Spinal cord (tissue), 10 donors: Measurements from ENCODE around the gene BCAT1. TPM values are rescaled to one million over a fixed set of nuclear protein-coding genes. Genes with fewer than 3 reads are reported as not detected.

ENCODE experiments used
- DNase-seq, 6 donors: peaks; one replicate each; pipeline versions ENCODE4 v3.0.0 to v3.0.0-alpha.2; 2013 to 2015; ENCODE audit warnings: low spot score in 6 of 6, low read depth in 4 of 6
- H3K27ac ChIP-seq: one replicate; pipeline ENCODE4 v1.5.1; 2013; ENCODE audit warnings: low read depth, low read length, control low read depth
- H3K27me3 ChIP-seq: one replicate; pipeline ENCODE4 v1.6.1; 2013; ENCODE audit warnings: low read length; ENCODE audit not compliant: control insufficient read depth, insufficient read depth
- H3K36me3 ChIP-seq: one replicate; pipeline ENCODE4 v1.6.1; 2013; ENCODE audit warnings: low read length; ENCODE audit not compliant: control insufficient read depth, insufficient read depth
- H3K4me1 ChIP-seq: one replicate; pipeline ENCODE4 v1.6.1; 2013; ENCODE audit warnings: low read length; ENCODE audit not compliant: control insufficient read depth, insufficient read depth
- H3K4me3 ChIP-seq: one replicate; pipeline ENCODE4 v1.5.1; 2013; ENCODE audit warnings: low read depth, low read length, control low read depth
- H3K9me3 ChIP-seq: one replicate; pipeline ENCODE4 v1.6.1; 2013; ENCODE audit warnings: low read length; ENCODE audit not compliant: control insufficient read depth, insufficient read depth
- WGBS: methylation state at CpG from one replicate; pipeline ENCODE4 v1.1.5; 2013; ENCODE audit warnings: missing lambda C conversion rate; ENCODE audit not compliant: insufficient coverage; 5-methylcytosine and 5-hydroxymethylcytosine counted together
- polyA plus RNA-seq, 2 donors: library from polyadenylated mRNA; unstranded; fragments of 120-200 nt; gene quantifications; one replicate each; pipeline ENCODE4 v1.2.1, GENCODE V29; 2013; ENCODE audit not compliant: insufficient read length in 2 of 2
- total RNA-seq, 2 donors: library from RNA; depleted of rRNA in 1 of 2; stranded (reverse); fragments of 120-200 nt in 1 of 2; fragments of >200 nt in 1 of 2; gene quantifications; one replicate each; pipeline versions ENCODE4 v1.2.3 to v1.2.4, GENCODE V29; 2013 to 2014
- donor health status: healthy.

Gene BCAT1
- total and polyA plus RNA-seq, 4 donors: 15.6 to 51.6 (median 29.1) TPM

- Histone ChIP-seq H3K4me1 (no peaks in the 10 kb centered on the region), H3K27me3 (no peaks in the 10 kb centered on the region), H3K27ac (no peak overlapping the region), H3K4me3 (no peak overlapping the region), H3K36me3 (no peaks in the 10 kb centered on the region), H3K9me3 (no peaks in the 10 kb centered on the region)
- no CpG with 5 or more reads among the region's 1 CpG for WGBS
- no peak for DNase-seq
Measured at GRCh38 chr12:24982250-24982649, 33.3 kb upstream of the BCAT1 start.

DNA sequence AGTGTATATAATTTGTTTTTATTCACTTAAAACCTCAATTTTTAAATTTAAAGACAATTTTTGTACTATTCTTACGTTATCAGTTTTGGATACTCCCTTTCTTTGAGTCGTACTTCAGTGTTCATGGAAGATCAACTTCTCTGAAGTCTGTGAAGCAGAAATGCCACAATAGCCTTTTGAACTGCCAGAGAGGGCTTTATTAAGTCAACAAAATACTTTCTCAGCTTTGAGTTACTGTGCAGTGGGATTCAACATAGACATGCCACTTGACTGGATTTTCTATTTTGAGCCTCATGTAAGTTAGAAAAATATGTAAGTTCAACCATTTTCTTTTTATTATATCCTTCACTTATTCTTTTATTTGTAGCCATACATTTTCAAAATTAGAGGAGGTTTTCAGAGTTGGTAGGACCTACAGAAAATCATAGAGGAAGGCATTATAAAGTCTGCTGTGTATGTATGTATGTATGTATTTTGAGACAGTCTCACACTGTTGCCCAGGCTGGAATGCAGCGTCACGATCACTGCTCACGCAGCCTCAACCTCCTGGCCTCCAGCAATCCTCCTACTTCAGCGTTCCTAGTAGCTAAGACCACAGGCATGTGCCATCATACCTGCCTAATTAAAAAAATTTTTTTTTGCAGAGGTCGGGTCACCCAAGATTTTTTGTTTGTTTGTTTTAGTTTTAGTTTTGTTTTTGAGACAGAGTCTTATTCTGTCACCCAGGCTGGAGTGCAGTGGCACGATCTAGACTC, 31.3 kb upstream of the BCAT1 start:
- Histone ChIP-seq H3K9me3 (no peaks in the 10 kb centered on the region), H3K27me3 (no peaks in the 10 kb centered on the region), H3K27ac (no peak overlapping the region), H3K4me1 (no peaks in the 10 kb centered on the region), H3K36me3 (no peaks in the 10 kb centered on the region), H3K4me3 (no peak overlapping the region)
- DNase-seq: no peak
- 80% methylated on average over 3 of the region's 8 CpGs for WGBS

- Histone ChIP-seq H3K36me3 (no peaks in the 10 kb centered on the region), H3K9me3 (no peaks in the 10 kb centered on the region), H3K27ac (no peak overlapping the region), H3K4me1 (no peaks in the 10 kb centered on the region), H3K4me3 (no peak overlapping the region), H3K27me3 (no peaks in the 10 kb centered on the region)
- DNase-seq: no peak
- WGBS: 98% methylated on average over 3 of the region's 5 CpGs
Measured at GRCh38 chr12:24979329-24979728, 30.4 kb upstream of the BCAT1 start.

GRCh38 chr12:24977711-24978110, 28.8 kb upstream of the BCAT1 start:
- Histone ChIP-seq H3K27ac (no peak overlapping the region), H3K36me3 (no peaks in the 10 kb centered on the region), H3K27me3 (no peaks in the 10 kb centered on the region), H3K4me3 (no peak overlapping the region), H3K4me1 (no peaks in the 10 kb centered on the region), H3K9me3 (no peaks in the 10 kb centered on the region)
- no CpG with 5 or more reads among the region's 1 CpG for WGBS
- no peak for DNase-seq

GRCh38 chr12:24977060-24977459, 28.2 kb upstream of the BCAT1 start:
- no peak for DNase-seq
- Histone ChIP-seq H3K4me3 (no peak overlapping the region), H3K27me3 (no peaks in the 10 kb centered on the region), H3K9me3 (no peaks in the 10 kb centered on the region), H3K36me3 (no peaks in the 10 kb centered on the region), H3K27ac (no peak overlapping the region), H3K4me1 (no peaks in the 10 kb centered on the region)
- 80% methylated on average over 1 of the region's 4 CpGs for WGBS

DNA sequence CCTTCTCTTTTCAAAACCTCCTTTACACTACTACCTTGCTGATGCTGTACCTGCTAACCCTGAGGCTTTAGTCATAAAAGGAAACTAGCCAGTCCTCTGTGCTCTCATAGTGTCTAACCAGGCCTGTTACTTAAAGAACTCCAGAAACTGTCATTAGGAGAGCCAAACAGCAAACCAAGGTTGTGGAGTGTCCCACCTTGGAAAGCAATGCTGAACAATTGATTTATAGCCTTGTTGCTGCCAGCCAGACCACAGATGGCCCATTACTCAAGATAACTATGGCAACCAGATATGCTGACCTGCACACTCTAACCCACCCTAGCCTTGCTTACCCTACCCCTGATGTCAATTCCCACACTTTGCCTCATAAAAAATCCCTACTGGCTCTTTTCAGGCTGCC, 26.5 kb upstream of the BCAT1 start:
- no peaks in the 10 kb centered on the region for H3K27me3 ChIP-seq
- no peak for DNase-seq
- no peak overlapping the region for H3K4me3 ChIP-seq
- H3K36me3 ChIP-seq: no peaks in the 10 kb centered on the region
- no peaks in the 10 kb centered on the region for H3K4me1 ChIP-seq
- no peak overlapping the region for H3K27ac ChIP-seq
- no peaks in the 10 kb centered on the region for H3K9me3 ChIP-seq

DNA sequence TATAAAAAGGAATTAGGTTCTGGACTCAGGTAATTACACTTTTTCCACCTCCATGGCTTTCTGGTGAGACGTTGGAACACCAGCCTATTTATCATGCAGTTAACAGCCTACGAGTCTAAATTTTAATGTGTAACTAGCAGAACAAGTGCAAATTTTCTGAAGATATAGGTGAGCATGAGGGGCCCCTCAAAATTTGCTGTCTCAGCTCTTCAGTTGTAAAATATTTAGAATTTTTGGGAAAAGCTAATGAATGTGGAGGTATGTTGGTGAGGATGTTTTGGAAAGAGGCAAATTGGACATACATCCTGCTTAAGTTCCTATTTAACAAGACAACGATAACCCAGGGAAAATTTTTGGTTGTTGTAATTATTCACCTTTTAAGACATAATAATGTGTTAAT, 25.3 kb upstream of the BCAT1 start:
- no peaks in the 10 kb centered on the region for H3K27me3 ChIP-seq
- WGBS: no CpG with 5 or more reads among the region's 3 CpGs
- no peaks in the 10 kb centered on the region for H3K36me3 ChIP-seq
- H3K9me3 ChIP-seq: no peaks in the 10 kb centered on the region
- H3K4me3 ChIP-seq: no peak overlapping the region
- H3K27ac ChIP-seq: no peak overlapping the region
- no peaks in the 10 kb centered on the region for H3K4me1 ChIP-seq
- DNase-seq: no peak

DNA sequence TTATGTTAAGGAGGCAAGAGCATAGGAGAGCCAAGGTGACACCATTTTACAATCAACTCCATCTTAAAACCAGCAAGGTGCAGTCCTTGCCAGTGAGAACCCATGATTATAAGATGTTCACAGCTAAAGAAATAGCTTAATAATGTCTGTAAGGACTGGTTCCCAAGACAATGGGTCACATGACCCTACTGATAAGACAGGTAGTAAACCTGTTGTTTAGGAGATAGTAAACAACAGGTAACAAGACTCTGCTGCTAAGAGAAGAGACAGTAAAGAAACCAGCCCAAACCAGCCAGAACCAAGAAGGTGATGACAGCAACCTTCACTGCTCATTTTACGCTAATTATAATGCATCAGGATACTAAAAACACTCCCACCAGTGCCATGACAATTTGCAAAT, 23.2 kb upstream of the BCAT1 start:
- WGBS: no CpG with 5 or more reads among the region's 1 CpG
- Histone ChIP-seq H3K4me3 (no peak overlapping the region), H3K4me1 (no peaks in the 10 kb centered on the region), H3K9me3 (no peaks in the 10 kb centered on the region), H3K36me3 (no peaks in the 10 kb centered on the region), H3K27ac (no peak overlapping the region), H3K27me3 (no peaks in the 10 kb centered on the region)
- no peak for DNase-seq

DNA sequence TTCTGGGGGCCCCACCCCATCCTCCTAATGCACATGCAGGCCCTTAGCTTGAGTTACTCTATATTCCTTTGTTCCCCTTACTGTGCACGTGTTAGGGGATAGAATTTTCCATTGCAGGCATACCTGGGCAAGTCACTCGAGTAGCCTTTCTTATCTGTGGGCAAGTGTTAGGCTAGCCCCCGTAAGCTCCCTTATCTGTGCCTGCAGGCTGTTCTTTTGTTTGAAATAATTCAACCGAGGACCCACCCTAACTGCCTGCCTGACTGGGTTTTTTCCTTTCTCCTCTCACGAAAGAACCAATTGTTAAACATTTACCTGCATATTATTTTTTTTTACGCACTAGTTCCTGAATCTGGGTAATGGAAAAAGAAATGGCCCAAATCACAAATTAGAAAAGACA, 21.3 kb upstream of the BCAT1 start:
- Histone ChIP-seq H3K4me1 (no peaks in the 10 kb centered on the region), H3K4me3 (no peak overlapping the region), H3K27me3 (no peaks in the 10 kb centered on the region), H3K27ac (no peak overlapping the region), H3K36me3 (no peaks in the 10 kb centered on the region), H3K9me3 (no peaks in the 10 kb centered on the region)
- no peak for DNase-seq
- 72% methylated on average over 4 of the region's 6 CpGs for WGBS

GRCh38 chr12:24966951-24967564, 18.2 kb upstream of the BCAT1 start:
- Histone ChIP-seq H3K27me3 (no peaks in the 10 kb centered on the region), H3K4me3 (no peak overlapping the region), H3K36me3 (no peaks in the 10 kb centered on the region), H3K4me1 (no peaks in the 10 kb centered on the region), H3K9me3 (no peaks in the 10 kb centered on the region), H3K27ac (no peak overlapping the region)
- 87% methylated on average over 14 of the region's 15 CpGs for WGBS
- no peak for DNase-seq
